CD4-positive, alpha-beta T cell treated with Interleukin-6 for 4 hours (primary cell): ENCODE measurements around the gene CENATAC.
"Not testable (repeated sequence)": the region's sequence is repeated elsewhere in the genome, so short reads cannot be mapped to it uniquely, and the experiment has no call there.

ENCODE experiments used
- DNase-seq: peaks from one replicate; pipeline ENCODE4 v3.0.0-alpha.2; 2020; ENCODE audit warnings: mixed read lengths

Gene CENATAC

GRCh38 chr11:118997627-118998387, at the start of gene CENATAC:
TSS of gene CENATAC (plus strand) at chr11:118998138. CDS start at chr11:118998198, 60 bp downstream.
- peak; percentile 98 for DNase-seq

DNA sequence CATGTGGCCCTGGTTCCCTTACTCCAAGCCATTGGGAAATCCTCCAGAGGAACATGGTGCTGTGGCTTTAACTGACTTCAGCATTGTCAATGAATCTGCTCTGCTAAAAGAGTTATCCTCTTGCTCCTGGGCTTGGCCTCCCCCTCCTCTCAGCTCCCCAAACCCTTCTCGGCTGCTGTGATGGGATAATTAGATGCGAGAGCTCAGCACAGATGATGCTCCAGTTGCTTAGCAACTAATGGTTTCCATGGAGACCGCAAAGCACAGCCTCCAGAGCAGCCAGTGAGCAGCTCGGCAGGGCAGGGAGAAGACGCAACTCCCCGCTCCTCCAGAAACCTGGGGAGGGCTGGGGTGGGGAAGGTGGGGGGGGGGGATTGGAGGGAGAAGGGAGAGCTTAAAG, 44.7 kb upstream of the CENATAC start:
- DNase-seq = no peak

DNA sequence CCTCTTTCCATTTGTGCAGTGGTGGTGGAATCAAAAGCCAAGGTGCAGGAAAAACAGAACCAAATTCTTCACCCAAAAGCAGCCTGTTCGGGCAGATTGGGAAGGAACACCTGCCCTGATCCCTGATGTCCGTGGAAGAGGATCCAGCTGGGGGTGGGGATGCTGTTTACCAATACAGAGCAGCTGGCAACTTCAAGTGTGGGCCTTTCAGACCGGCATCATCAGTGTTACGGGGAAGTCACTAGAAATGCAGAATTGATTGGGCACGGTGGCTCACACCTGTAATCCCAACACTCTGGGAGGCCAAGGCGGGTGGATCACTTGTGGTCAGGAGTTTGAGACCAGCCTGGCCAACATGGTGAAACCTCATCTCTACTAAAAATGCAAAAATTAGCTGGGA, 44.0 kb upstream of the CENATAC start:
- DNase-seq = not testable (repeated sequence)

- peak; percentile 93 for DNase-seq
These were observed 41.7 kb upstream of the CENATAC start, which contains the start of gene UPK2 for GRCh38 chr11:118956094-118956846. TSS of gene UPK2 (plus strand) at chr11:118956298. CDS start at chr11:118956351, 53 bp downstream.

DNA sequence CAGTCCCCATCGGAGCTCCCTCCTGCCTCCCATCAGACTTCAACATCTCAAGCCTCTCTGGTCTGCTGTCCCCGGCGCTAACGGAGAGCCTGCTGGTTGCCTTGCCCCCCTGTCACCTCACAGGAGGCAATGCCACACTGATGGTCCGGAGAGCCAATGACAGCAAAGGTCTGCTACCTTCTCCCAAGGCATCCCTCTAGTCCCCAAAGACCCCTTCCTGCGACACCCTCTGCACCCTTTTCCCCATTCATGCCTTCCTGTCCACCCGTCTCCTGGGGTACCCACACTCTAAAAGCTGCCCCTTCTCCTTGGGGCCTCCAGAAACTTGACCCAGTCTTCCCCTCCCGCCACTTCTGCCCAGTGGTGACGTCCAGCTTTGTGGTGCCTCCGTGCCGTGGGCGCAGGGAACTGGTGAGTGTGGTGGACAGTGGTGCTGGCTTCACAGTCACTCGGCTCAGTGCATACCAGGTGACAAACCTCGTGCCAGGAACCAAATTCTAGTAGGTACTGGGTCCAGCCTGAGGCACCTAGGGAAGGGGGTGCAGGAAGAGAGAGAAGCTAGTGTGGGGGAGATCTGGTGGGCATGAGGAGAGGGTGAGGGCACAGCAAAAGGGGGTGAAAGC, 41.0 kb upstream of the CENATAC start:
- DNase-seq = no peak

GRCh38 chr11:118957549-118957948, 40.4 kb upstream of the CENATAC start:
- no peak for DNase-seq

- no peak for DNase-seq
These were observed 40.0 kb upstream of the CENATAC start for GRCh38 chr11:118957968-118958367.

DNA sequence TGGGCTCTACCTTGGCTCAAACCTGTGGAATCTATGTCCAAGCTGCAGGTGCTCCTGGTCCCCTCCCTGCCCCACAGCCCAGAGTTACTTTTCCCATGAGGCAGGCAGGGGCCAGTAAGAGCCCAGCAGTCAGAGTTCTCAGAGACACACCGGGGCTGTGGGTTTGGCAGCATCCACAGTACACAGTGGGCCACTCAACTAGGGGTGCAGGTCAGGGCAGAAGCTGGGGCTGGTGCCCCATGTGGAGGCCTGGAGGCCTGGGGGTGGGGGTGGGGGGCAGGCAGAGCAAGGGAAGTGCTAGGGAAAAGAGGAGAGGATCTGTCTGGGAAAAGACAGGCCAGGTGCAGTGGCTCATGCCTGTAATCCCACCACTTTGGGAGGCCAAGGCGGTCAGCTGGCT, 39.4 kb upstream of the CENATAC start:
- DNase-seq = no peak

- no peak for DNase-seq
These were observed 36.7 kb upstream of the CENATAC start for GRCh38 chr11:118961189-118961588.

DNA sequence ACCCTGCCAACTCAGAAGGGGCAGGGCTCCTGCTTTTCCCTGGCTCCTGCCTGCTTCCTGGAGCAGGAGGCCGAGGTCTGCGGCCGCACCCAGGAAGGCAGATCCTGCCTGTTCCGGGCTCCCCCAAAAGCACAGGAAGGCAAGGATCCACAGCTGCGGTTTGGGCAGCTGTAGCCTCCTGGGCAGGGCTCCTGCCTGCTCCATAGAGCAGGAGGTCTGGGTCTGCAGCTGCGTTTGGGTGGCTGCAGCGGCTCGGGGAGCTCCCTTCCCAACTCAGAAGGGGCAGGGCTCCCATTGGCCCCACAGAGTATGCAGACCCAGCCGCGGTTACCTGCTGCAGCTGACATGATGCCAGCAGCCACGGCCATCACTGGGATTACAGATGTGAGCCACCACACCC, 36.3 kb upstream of the CENATAC start:
- DNase-seq = no peak

- not testable (repeated sequence) for DNase-seq
These were observed 28.4 kb upstream of the CENATAC start for GRCh38 chr11:118969508-118969907.

GRCh38 chr11:118971646-118972045, 26.3 kb upstream of the CENATAC start, which contains the start of gene FOXR1:
TSS of gene FOXR1 (plus strand) at chr11:118971761. CDS start at chr11:118971932, 171 bp downstream.
- no peak for DNase-seq

GRCh38 chr11:118973985-118974384, 24.0 kb upstream of the CENATAC start:
- no peak for DNase-seq

DNA sequence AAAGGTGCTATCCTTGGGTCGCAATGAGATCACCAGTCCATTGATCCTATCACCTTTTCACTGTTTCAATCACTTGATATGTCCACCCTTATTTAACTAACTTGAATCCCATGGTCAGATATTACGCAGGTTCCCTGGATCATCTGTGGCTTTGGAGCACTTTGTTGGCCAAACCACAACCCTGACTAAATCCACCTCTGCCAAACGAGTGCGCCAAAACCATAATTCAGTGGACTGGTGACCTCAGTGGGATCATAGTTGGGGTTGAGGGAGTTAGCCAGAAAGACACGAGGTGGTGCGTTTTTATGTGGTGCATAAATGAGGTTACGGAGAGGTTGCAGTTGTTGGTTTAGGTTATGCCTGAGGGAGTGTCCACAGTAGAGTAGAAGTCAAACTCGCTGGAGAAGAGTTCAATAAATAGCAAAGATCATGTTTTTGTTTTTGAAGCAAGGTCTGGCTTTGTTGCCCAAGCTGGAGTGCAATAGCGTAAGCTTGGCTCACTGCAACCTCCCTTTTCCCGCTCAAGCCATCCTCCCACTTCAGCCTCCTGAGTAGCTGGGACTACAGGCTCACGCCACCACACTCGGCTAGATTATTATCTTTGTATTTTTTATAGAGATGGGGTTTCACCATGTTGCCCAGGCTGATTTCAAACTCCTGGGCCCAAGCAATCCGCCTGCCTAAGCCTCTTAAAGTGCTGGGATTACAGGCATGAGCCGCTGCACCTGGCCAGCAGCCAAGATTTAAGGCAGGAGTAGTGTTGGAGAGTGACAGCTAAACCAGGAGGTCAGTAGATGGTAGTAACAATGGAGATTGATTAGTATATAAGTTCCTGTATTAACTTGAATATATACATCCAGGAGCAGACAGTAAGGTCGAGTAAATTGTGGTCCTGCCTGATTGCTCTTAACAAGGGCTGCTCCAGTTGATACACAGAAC, 21.9 kb upstream of the CENATAC start:
- DNase-seq = no peak

DNA sequence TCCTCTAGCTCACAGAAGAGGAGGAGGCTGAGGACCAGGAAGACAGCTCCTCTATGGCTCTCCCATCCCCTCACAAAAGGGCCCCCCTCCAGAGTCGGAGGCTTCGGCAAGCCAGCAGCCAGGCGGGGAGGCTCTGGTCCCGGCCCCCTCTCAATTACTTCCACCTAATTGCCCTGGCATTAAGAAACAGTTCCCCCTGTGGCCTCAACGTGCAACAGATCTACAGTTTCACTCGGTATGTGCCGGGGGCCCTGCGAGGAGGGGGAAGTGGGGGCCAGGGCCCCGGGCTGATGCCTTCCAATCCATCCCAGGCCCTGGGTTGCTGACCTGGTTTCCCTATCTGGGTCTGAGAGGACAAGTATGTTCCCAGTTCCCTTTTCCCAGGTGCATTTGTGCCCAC, 18.5 kb upstream of the CENATAC start:
- no peak for DNase-seq

DNA sequence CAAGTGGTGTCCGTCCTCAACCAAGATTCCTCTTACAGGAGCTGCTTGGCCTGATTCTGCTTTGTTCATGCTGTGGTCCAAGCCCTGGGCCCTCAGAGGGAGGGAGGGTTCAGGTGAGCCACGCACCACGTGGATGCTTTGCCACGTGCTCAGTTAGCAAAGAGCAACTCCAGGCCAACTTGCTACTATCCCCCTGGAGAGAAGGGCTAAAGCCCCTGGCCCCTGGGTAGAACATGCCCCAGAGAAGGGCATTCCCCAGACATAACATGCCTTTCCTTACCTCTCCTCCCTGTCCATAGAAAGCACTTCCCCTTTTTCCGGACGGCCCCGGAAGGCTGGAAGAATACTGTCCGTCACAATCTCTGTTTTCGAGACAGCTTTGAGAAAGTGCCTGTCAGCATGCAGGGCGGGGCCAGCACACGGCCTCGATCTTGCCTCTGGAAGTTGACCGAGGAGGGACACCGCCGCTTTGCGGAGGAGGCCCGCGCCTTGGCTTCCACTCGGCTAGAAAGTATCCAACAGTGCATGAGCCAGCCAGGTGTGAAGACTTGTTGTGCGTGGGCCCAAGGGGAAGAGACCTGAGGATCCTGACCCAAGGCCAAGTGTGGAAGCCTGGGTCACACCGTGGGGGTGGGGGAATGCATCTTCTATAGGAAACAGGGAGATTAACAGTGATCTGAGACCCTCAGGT, 17.6 kb upstream of the CENATAC start:
- no peak for DNase-seq

GRCh38 chr11:118984337-118984736, 13.6 kb upstream of the CENATAC start:
- not testable (repeated sequence) for DNase-seq

GRCh38 chr11:118984825-118985224, 13.1 kb upstream of the CENATAC start:
- DNase-seq = no peak

GRCh38 chr11:118988280-118988679, 9.7 kb upstream of the CENATAC start:
- DNase-seq = no peak

- DNase-seq = not testable (repeated sequence)
These were observed 6.4 kb upstream of the CENATAC start for GRCh38 chr11:118991486-118992038.

DNA sequence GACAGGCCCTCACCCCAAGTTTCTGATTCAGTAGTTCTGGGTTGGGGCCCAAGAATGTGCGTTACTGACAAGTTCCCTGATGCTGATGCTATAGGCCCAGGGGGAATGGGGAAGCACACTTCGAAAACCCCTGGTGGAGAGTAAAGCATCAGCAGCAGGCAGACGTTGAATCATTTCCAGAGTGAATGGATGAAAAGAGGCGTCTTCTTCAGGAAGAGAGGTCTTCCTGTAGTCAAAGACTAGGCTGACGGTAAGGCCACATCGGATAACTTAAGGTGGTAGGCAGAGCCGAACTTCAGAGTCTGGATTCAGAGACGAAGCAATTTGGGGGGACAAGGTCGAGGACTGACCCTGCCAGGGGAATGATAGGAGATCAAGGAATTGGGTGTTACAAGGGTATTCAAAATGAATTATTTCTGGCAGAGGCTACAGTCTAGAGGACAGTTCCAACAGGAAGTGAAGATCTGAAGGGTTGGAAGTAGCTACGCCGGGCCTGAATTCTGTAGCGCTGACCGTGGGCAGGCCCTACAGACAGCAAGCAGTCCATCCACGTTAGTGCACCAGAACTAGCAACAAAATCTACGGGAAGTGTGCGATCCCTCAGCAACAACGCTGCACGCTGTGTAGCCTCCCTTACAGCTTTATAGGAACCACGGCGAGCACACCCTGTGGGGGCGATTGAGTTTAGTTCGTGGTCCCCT, 862 bp upstream of the CENATAC start:
- DNase-seq = peak; percentile 37
